GM21619 (cell line): Measurements from ENCODE around the gene ZHX3.

Source experiments
- ATAC-seq: cut with Tn5 transposase; IDR thresholded peaks from one replicate; pipeline ENCODE4 v1.9.1; 2021; ENCODE audit not compliant: unreplicated experiment

The ZHX3 gene, protein sequence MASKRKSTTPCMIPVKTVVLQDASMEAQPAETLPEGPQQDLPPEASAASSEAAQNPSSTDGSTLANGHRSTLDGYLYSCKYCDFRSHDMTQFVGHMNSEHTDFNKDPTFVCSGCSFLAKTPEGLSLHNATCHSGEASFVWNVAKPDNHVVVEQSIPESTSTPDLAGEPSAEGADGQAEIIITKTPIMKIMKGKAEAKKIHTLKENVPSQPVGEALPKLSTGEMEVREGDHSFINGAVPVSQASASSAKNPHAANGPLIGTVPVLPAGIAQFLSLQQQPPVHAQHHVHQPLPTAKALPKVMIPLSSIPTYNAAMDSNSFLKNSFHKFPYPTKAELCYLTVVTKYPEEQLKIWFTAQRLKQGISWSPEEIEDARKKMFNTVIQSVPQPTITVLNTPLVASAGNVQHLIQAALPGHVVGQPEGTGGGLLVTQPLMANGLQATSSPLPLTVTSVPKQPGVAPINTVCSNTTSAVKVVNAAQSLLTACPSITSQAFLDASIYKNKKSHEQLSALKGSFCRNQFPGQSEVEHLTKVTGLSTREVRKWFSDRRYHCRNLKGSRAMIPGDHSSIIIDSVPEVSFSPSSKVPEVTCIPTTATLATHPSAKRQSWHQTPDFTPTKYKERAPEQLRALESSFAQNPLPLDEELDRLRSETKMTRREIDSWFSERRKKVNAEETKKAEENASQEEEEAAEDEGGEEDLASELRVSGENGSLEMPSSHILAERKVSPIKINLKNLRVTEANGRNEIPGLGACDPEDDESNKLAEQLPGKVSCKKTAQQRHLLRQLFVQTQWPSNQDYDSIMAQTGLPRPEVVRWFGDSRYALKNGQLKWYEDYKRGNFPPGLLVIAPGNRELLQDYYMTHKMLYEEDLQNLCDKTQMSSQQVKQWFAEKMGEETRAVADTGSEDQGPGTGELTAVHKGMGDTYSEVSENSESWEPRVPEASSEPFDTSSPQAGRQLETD

DNA sequence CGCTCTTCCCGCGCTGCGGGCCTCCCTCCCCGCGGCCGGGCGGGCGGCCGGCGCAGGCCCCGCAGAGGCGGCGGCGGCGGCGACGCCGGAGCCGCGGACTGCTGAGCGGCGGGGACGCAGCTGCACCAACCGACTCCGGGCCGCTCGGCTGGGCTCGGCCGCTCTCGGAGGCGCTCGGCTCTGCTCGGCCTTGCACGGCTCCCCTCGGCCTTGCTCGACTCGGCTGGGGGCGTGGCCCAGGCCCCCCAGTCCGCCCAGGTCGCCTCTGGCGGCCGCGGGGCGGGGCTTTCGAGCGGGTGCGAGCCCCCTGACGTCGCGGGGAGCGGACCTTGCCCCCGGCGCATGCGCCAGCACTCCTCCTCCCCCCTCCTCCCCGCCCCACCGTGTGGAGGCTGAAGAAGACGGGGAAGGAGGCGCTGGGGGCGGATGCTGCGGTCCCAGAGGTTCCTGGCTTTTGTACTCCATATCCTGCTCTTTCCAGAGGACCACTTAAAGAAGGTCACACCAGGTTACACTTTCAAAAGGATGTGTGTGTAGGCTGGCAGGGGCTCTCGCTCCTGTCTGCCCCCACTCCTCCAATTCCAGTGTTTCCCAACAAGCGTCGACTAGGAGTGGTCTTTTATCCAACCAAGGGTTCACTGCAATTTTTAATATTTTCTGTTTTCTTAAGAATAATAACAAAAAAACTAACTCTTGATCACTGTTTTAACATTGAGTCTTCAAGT lies at the start of gene ZHX3:
TSS of gene ZHX3 (minus strand) at position 186 of the 725 bp plus-strand sequence. CDS start 112,815 bp downstream, outside the sequence.
- peak; percentile 97 for ATAC-seq

DNA sequence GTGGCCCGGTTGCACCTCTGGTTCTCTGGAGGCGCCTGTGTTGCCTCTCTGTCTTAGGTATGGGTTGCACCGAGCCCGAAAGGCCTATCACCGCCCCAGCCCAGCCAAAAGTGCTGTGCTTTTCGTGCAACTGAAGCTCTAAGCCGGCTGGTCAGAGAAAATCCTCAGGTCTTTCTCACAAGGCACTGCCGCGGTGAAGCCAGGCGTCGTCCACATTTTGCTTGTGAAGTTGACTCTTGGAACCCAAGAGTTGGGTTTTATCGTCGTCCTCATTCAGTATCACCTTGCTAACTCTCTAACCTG lies 49.8 kb upstream of the ZHX3 start:
- no peak for ATAC-seq

DNA sequence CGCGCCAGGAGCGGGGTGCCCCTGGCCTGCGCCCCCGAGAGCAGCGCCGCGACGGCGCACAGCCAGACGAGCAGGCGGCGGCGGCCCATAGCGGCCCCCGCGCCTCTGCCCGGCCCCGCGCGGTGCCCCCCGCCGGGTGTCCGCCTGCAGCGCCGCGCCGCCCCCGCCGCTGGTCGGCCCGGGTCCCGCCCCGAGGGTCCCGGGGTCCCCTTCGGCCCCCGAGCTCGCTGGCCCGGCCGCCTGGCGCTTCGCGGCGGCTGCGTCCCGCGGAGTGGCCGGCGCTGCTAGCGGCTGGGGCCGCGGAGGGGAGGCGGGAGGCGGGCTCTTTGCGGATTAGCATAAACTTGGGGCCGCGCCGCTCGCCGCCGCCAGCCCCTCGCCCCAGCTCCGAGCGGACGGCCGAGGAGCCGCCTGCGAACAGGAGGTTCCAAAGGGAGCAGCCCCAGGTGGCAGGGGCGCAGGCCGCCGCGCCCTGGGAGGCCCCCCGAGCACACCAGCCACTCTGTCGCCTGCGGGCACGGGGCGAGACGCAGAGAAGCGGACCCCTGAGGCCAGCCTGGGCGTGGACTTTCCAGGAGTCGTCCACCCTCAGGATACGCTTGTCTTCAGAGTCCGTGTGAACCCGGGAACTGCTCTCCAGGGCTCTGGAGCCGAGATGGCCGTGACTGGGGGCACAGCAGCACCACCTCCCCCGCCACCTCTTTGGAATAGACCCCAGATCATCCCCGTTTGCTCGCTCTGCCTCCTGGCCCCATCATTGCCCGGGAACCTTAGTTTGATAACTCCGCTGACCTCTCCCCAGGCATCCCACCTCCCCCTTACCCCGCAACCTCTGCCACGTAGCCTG lies 49.2 kb upstream of the ZHX3 start, which contains the start of gene EMILIN3:
TSS of gene EMILIN3 (minus strand) at position 273 of the 847 bp plus-strand sequence. CDS start at position 89, 184 bp downstream.
- ATAC-seq: no peak

DNA sequence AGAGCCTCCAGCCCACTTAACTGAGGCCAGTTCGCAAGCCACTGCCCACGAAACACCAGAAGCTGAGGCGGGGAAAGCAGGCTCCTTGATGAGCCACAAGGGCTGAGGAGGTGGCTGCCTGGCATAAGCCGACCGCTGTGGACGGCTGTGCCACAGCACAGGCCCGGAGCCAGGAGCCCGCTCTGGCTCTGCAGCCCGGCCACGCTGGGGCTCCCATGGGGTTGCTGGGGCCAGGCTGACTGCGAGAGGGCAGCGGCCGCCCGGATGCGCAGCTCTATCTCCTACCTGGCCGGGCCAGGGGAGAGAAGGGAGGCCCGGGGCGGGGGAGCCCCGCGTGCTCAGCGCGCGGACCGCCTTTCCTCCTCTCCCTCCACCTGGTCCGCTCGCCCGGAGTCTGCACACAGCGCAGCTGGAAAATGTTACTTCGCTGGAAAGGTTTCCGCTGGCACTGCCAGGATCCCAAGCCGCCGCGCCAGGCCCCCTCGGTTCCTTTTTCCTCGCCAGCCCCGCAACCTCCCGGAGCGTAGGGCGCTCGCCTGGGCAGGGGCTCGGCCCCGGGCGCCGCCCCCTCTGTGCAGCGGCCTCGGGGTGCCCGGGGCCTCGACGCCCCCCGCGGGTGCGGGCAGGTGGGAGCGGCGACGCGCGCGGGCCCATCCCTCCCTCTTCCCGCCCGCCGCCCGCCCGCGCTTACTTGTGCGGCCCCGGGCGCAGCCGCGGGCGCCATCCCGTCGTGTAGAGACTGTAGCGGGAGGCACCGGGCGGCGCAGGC lies 48.4 kb upstream of the ZHX3 start:
- no peak for ATAC-seq

DNA sequence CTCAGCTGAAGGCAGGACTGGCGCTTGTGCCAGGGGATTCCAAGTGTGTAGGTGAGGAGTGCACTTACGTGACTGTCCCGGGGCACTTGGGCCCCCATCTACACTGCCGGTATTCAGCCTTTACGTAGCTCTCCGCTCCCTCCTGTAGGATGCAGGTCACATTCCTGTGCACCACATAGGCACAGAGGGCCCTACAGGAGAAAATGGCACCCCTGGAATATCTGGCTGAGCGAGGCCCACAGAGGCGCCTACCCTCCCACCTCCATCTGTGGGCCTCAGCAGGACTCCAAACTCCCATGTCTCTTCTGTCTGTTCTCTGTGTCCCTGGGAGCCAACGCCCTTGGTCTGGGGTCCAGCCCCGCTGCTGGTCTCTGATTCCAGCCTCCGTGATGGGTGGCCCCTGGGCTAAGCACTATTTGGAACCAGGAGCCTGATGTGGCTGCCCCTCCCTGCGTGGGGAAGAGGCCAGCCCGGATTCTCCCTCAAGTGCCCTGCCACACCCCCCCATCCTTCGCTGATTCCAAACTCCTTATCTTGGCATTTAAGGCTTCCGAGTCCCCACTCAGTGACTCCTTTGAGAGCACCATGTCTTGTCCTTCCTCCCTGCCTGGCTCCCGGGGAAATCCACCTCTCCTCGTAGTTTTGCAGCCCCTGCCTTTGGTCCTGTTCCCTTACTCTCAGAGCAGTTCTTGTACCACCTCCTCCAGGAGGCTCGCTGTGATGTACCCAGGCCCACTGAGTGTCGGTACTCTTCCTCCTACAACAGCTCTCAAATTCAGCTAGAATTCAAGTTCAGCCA lies 47.6 kb upstream of the ZHX3 start:
- no peak for ATAC-seq

DNA sequence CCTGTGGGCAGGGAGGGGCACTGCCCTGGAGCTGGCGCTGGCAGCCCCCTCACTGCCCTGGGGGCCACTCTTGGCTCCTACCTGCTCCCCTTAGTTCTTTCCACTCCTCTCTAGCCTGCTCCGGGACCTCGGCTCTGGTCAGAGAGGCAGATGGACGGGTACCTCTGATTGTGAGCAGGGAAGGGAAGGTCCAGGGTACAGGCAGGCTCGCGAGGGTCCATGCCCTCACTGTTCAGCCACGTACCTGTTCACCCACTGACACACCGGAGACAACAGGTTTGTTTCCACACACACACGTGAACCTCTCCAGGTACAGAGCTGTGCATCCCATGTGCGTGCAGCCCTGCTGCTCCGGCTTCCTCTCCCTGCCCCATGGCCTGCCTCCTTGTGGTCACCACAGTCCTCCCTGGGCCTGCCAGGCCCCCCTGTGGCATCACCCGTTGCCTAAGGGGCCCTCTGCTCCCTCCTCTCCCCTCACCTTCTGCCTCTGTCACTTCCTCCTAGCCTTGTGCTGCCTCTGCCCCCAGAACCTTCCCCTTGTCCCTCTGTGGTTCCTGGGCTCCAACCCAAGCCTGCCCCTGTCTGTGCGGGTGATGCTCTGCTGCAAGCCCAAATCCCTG lies 46.8 kb upstream of the ZHX3 start:
- no peak for ATAC-seq

DNA sequence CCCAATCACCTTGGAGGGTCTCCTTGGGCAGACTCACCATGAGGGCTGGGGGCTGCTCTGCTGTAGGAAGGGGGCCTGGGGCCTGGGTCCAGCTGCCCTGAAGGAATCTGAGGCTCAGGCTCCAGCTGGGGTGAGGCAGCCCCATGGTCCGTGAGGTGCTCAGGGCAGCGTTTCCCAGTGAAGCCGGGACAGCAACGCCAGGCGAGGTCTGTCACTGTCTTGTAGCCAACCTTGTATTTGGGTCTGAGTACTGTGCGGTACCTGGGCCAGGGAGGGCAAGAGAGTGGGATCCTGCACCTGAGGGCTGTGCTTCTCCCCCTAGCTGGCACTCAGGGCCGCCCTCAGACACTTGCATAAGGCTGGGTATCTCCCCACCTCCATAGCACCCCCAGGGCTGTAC lies 46.1 kb upstream of the ZHX3 start:
- no peak for ATAC-seq

DNA sequence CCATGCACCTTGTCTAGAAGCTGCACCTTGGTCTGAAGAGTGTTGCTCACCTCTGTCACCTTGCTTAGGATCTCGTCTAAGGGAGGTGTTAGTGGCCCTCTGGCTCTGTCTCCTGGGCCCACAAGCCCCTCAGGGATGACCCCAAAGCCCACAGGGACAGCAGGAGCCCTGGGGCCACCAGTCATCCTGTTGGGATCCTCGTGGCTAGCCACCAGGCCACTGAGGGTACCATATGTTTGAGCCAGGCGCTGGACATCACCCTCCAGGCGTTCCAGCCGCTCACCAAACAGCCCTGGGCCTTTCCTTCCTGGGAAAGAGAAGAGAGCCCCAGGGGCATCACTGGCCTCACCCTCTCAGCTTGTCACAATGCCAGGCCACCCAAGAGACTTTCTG lies 45.2 kb upstream of the ZHX3 start:
- no peak for ATAC-seq

DNA sequence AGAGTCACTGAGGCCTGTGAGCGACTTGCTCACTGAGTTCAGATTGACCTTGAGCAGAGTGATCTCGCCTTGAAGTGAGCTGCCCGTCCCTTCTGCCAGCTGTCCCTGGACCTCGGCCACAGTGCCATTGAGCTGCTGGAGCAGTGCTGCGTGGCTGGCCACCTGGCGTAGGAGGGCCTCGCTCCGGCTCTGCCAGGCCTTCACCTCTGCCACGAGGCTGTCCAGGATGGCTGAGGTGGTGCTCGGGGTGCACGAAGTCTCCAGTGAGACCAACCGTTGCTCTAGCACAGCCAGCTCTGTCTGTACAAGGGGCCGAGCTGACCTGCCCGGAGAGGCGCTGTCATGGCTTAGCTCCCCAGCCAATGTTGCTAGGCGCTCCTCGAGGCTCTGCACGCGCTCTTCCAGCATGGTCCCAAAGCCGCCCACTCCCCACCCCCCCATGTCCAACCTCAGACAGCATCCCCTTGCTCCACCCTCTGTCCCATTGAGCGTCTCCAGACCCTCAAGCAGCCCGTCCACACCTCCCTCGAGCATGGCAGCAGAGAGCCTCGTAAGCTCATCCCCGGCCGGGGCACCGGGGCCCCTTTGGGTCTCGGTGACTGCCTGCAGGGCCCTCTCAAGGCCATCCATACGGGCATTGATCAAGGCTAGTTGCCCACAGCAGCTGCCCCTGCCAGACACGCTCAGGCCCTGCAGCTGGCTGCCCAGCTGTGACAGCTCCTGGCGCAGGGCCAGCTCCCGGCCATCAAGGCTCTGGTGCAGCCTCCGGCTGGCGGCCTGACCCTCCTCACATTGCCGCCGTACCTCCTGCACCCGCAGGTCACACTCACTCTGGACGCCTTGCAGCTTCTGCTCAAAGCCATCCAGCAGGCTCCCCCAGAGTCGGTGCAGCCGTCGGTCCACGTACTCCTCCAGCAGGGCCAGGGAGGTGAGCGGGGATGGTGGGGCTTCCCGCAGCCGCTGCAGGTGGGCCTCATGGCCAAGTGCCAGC lies 44.5 kb upstream of the ZHX3 start:
- no peak for ATAC-seq

DNA sequence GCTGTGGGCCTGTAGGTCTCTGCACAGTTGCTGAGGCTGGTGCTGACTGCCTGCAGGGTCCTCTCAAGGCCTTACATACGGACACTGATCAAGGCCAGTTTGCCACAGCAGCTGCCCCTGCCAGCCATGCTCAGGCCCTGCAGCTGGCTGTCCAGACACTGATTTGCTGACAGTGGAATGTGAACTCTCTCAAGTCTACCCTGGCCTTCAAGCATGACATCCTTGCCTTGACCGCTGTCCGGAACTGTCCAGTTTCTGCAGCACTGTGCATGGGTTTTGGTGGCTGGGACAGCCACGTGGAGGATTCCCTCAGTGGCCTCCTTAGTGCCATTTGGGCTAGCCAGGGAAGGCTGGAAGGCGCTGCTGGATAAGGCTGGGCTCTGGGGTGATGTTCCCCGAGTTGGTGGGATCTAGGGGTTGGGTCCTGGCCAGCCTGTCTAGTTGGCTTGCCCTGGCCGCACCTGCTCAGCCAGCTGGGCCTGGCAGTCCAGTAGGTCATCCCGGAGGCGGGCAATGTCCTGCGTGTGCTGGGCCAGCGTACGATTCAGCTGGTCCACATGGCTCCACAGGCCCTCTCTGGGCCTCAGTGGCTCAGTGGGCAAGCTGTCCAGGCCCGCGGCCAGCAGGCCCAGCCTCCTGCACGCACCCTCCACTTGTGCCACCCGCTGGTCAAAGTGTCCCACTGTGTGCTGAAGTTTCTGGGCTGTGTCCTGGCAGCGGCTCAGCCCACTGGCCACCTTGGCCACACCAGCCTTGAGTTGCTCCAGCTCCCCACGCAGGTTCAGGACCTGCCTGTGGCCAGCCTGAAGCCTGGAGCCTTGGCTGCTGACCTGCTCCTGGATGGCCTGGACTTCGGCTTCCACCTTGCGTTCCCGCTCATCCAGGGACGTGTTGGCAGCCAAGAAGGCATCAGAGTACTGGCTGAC lies 43.6 kb upstream of the ZHX3 start:
- no peak for ATAC-seq

DNA sequence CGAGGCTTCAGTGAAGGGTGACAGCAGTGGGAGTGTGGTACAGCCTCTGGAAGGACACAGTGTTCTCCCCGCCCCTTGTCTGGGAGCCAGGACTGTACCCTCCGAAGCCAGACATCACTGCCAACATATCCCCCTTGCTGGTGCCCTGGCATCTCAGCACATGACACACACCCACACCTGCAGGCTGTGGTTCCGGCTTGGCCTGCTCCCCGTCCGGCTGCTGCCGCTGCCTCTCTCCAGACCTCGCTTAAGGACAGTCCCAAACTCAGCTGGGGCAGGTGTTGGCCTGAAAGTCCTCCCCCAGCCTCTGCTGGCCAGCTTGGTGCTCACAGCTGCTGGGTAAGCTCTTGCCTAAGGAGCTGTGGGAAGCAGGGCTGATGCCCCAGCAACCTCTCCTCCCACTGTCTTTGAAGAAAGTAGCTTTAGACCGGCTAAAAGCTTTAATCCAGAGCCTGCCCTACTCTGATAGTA lies 42.0 kb upstream of the ZHX3 start:
- no peak for ATAC-seq

DNA sequence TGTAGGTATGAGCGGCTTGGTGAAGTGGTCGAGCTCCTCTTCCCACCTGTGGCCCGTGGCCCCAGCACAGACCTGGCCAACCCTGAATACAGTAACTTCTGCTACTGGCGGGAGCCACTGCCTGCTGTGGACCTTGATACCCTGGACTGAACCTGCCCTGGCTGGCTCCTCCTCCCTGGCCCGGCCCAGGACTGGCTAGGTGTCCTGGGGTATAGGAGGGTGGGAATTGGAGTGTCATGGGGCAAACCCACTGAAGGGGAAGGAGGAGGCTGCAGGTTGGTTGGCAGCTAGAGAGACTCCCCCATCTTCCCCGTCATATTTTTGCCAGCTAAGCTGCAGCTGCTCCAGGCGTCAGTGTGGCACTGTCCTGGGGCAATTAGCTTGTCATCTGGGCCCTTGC lies 41.2 kb upstream of the ZHX3 start:
- ATAC-seq: no peak

DNA sequence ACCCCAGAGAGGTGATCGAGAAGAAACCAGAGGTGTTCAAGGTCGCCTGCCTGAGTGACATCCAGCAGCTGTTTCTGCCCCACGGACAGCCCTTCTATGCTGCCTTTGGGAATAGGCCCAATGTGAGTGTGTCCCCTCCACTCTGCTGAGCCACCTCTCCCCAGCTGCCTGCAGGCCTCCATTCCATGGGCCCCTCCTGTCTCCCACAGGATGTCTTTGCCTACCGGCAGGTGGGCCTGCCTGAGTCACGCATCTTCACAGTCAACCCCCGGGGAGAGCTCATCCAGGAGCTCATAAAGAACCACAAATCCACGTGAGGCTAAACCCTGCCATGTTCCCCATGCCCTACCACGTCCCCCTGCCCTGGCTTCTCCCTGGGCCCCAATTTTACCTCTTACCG lies 40.7 kb upstream of the ZHX3 start:
- ATAC-seq: no peak

DNA sequence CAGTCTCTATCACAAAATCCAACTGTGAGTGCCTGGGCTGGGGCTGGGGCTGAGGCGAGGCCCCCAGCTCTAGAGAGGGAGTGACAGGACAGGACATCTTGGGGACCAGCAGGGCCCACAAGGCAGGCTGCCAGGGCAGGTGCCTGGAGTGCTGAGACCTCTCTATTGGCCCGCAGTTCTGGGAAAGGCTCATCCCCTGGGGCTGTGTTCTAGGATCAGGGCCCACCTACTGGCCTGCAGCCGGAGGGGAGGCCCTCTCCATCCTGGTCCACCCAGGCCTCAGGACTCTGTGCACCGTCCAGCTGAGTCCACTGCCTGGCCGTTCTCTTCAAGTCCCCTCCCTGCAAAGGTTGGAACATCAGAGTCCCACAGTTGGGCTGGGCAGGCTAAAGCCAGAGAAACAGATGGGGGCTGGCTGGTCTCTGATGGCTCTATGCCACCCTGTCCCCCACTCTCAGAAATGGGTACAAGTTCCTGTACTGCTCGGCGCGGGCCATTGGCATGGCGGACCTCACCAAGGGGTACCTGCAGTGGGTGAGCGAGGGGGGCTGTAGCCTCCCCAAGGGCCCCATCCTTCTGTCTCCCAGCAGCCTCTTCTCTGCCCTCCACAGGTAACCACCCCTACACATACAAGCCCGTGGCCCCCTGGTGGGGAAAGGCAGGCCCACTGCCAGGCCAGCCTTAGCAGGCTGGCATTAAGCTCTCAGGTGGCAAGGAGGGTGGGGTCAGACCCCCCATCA lies 40.1 kb upstream of the ZHX3 start:
- no peak for ATAC-seq

DNA sequence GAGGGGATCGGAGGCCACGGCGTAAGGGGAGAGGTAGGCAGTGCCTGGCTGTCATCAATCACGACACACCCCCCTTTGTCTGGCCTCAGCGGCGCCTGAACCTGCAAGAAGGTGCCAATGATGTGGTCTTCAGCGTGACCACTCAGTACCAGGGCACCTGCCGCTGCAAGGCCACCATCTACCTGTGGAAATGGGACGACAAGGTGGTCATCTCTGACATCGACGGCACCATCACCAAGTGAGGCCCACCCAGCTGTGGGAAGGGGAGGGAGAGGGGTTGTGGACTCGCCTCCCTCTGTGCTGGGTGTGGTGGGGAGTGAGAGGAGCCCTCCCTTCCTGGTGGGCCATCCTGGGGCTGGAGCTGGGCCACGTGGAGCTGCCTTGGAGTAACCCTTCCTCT lies 39.4 kb upstream of the ZHX3 start:
- ATAC-seq: no peak
